Keratinocyte (primary cell): ENCODE measurements around the gene ZSCAN31.

ENCODE experiments used
- EZH2 ChIP-seq: IDR thresholded peaks from one replicate; pipeline ENCODE4 v1.6.1; 2012; ENCODE audit warnings: inconsistent platforms, mild to moderate bottlenecking, low read length, moderate library complexity
- TF ChIP-seq, protein P1 (sequence below), 3 experiments: IDR thresholded peaks in 1 of 3; conservative IDR thresholded peaks in 1 of 3; optimal IDR thresholded peaks in 1 of 3; 2 replicates in 2 of 3; 3 replicates in 1 of 3; pipeline versions ENCODE3 to v1.5.1; 2011; ENCODE audit warnings: low read length in 3 of 3, mild to moderate bottlenecking in 3 of 3, moderate library complexity in 2 of 3, control low read depth in 1 of 3, inconsistent platforms in 1 of 3; ENCODE audit not compliant: insufficient read depth in 2 of 3; ENCODE audit errors: extremely low read depth in 1 of 3

DNA sequence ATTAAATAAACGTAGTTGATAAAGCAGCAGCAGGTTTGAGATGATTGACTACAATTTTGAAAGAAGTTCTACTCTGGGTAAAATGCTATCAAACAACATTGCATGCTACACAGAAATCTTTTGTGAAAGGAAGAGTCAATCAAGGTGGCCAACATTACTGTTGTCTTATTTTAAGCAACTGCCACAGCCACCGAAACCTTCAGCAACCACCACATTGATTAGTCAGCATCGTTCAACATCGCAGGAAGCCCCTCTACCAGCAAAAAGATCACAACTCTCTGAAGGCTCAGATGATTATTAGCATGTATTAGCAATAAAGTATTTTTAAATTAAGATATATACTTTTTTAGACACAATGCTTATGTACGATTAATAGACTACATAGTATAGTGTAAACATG is 40.6 kb downstream of the ZSCAN31 start:
- TF ChIP-seq EZH2, result no peak
- TF ChIP-seq, protein P1, sequence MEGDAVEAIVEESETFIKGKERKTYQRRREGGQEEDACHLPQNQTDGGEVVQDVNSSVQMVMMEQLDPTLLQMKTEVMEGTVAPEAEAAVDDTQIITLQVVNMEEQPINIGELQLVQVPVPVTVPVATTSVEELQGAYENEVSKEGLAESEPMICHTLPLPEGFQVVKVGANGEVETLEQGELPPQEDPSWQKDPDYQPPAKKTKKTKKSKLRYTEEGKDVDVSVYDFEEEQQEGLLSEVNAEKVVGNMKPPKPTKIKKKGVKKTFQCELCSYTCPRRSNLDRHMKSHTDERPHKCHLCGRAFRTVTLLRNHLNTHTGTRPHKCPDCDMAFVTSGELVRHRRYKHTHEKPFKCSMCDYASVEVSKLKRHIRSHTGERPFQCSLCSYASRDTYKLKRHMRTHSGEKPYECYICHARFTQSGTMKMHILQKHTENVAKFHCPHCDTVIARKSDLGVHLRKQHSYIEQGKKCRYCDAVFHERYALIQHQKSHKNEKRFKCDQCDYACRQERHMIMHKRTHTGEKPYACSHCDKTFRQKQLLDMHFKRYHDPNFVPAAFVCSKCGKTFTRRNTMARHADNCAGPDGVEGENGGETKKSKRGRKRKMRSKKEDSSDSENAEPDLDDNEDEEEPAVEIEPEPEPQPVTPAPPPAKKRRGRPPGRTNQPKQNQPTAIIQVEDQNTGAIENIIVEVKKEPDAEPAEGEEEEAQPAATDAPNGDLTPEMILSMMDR (optimal IDR thresholded peaks at IDR 0.05 in 1 of 3, IDR thresholded peaks at IDR 0.05 in 1 of 3, conservative IDR thresholded peaks at IDR 0.05 in 1 of 3; ENCODE audit: extremely low read depth in 1 of 3, insufficient read depth in 2 of 3, low read length in 3 of 3), result no peak
